HuH-7 (cell line): ENCODE data around the gene DENND10.
"Not testable (repeated sequence)": the region's sequence is repeated elsewhere in the genome, so short reads cannot be mapped to it uniquely, and the experiment has no call there.

Experiments
- DNase-seq: peaks from one replicate; pipeline ENCODE4 v3.0.0; 2011; ENCODE audit warnings: low spot score

The DENND10 gene

DNA sequence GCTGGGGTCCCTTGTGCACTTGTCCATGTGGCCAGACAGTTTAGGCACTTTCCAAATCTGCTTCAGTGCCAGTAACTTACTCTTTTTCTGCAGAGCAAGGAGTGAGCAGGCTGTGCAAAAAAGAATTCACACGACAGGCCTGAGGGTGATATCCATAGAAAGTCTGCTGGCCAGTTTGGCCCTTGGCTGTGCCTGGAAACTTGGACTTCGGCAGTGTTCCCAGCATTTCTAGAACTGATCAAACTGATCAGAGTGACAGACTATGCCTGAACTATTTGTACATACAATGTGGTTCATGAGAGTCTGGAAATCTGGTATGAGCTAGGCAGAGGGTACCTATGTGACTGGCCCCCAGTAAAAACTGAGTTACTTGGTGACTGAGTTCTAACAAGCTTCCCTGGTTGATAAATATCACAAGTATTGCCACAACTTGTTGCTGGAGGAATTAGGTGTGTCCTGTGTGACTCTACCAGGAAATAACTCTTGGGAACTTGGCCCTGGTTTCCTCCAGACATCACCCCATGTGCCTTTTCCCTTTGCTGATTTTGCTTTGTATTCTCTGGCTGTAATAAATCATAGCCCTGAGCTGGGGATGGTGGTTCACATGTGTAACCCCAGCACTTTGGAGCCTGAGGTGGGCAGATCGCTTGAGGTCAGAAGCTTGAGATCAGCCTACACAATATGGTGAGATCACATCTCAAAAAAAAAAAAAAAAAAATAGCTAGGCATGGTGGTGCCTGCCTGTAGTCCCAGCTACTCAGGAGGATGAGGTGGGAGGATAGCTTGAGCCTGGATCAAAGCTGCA lies 3.3 kb upstream of the DENND10 start:
- DNase-seq: no peak

DNA sequence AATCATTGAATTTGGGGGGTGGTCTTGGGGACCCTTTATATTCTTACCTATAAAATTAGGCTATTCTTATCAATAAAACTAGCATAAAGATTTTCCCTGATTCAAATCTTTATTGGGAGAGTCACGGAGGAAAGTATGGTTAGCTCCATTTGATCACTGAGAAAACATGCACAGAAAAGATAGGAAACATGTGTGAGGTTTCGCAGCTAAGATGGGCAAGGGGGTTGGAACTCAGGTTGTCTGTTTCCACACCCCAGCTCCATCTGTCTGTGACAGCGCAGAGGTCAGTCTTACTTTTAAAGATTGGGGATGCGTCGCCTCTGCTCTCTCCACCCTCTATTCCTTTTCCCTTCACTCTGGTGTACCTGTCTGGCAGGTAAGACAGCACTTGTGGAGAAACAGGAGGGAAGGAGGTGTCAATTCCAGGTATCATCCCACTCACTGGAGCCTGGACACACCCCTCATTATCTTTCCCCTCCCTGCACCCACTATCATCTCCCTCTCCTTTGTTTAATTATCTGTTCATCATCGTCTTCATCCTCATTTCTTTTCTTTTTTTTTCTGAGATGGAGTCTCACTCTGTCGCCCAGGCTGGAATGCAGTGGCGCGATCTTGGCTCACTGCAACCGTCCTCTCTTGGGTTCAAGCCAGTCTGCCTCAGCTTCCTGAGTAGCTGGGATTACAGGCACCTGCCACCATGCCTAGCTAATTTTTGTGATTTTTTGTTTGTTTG lies 2.4 kb upstream of the DENND10 start:
- DNase-seq: no peak

DNA sequence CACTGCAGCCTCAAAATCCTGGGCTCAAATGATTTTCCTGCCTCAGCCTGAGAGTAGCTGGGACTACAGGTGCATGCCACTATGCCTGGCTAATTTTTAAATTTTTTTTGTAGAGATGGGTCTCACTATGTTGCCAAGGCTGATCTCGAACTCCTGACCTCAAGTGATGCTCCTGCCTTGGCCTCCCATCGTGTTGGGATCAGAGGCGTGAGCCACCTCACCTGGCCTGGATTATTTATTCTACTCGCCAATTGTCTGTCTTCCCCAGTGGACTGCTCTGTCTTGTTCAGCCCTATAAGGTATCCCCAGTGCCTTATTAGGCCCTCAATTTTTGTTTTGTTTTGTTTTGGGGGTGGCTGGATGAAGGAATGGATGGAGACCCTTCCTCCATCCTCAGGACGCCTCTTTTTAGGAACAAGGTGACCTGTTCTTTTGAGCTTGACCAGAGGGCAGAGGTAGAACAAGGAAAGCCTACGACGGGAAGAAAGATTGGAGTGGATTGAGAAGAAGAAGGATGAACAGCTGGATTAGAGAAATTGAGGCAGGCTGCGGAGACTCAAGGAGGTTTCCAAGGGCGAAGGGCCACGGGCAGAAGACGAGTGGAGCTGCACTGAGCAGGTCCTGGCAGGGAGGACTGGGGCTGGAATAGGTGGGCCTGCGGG lies 541 bp upstream of the DENND10 start:
- DNase-seq: no peak

DNA sequence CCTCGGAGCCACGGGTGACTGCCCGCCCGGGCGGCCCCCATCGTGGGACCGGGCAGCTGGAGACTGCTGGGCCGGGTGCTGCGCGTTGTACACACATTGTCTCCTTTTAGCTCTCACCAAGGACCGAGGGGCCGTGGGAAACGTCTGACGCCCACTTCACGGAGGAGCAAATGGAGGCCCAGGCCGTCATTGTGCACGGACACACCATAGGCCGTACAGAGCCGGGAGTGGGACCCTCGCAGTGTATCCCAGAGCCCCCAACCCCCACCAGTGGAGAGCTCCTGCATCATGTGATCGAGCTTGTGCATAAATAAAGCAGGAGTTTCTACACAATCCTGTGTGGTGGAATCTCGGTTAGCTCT lies 722 bp downstream of the DENND10 start:
- no peak for DNase-seq

DNA sequence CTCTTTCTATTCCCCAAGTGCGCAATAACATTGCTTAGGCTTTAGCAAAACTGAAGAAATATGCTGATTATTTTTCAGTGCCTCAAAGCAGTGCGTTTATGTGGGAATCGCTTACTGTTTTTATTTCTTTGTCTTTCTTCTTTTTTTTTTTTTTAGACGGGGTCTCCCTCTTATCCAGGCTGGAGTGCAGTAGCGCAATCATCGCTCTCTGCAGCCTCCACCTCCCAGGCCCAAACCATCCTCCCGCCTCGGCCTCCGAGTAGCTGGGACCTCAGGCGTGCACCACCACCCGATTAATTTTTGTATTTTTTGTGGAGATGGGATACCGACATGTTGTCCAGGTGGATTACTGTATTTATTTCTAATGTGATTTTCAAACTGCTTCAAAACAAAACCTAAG lies 1.2 kb downstream of the DENND10 start:
- DNase-seq: no peak

DNA sequence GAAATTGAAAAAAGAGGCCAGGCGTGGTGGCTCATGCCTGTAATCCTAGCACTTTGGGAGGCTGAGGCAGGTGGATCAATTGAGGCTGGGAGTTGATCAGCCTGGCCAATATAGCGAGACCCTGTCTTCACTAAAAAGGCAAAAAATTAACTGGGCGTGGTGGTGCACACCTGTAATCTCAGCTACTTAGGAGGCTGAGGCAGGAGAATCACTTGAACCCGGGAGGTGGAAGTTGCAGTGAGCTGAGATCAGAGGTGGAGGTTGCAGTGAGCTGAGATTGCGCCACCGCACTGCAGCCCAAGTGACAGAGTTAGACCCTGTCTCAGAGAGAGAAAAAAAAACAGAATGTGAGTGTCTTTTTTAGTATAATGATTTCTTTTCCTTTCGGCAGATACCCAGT lies 2.0 kb downstream of the DENND10 start:
- not testable (repeated sequence) for DNase-seq

DNA sequence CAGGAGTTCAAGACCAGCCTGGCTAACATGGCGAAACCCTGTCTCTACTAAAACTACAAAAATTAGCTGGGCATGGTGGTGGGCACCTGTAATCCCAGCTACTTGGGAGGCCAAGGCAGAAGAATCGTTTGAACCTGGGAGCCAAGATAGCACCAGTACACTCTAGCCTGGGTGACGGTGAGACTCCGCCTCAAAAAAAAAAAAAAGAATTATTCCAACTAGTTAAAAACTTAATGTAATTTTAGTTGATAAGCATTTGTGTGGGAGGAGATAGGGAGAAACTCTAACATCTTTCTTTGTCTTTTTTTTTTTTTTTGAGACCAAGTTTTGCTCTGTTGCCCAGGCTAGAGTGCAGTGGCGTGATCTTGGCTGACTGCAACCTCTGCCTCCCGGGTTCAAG lies 3.2 kb downstream of the DENND10 start:
- DNase-seq: not testable (repeated sequence)

DNA sequence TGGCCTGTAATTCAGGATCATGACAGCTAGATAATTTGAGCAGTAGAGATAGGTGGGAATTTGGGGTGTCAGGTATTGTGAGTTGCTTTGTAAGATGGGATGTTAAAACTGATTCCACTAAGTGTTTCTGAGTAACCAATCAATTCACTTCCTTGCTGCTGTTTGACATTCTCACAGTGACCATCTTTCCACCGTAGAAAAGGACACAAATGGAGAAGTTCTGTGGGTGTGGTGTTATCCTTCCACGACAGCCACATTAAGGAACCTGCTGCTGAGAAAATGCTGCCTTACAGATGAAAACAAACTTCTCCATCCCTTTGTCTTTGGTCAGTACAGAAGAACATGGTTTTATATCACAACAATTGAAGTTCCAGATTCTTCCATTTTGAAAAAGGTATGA lies 3.9 kb downstream of the DENND10 start:
- not testable (repeated sequence) for DNase-seq

DNA sequence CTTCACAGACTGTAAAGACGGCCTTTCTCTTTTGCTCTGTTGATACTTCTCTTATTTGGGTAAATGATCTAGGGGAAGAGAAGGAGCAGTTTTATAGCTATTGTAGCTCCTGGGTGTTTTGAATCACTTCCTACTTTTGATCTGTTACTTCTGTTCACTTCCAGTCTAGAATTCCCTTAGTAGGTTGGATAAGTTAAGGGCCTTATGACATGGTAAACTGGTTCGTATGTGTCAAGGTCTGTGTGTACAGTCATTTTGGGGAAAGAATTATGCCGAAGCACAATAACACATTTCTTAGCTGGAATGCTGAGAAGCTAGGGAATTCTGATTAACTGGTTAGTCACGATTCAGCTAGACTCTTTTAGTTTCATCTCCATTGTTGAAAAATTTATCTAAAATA lies 8.1 kb downstream of the DENND10 start:
- no peak for DNase-seq

DNA sequence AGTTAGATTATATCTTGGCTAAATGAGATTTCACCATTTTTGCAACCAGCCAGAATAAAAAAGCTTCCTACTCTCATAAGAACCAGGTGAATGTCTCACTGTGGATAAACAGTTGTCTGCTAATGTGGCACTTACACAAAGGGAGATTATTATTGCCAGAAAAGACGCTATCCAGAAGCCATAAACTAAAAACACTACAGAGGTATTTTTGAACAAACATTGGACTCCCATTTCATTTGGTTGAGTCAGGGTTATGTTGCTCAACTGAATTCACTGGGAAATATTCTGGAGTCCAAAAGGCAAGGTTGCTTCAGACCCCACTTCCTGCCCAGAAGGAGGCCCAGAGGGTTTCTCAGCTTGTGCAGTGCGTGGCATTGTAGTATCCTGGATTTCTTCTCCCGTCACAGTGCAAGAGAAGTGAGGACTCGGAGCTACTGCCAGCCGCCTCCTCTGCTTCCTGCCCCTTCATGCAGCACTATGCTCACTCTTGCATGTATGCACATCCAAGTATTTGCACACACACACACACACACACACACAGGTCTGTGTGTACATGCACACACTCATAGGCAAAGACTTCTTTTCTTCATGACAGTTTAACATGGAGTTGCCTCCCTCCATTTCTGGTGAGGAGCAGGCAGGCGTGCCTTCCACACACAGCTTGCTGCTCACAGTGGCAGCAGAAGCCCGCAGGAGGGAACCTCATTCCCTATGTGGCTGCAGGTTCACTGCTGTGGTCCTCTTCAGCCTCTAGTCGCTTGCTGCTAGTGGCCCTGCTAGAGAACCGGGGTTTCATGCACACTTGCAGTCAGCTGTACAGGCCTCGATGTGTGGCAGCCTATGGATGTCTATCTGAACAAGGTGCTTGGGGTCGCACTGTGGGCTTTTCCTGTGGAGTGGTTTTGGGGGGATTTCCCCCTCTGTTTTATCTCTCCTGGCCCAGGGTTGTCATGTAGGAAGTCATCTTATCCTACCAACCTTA lies 10.1 kb downstream of the DENND10 start:
- DNase-seq: peak; percentile 77

DNA sequence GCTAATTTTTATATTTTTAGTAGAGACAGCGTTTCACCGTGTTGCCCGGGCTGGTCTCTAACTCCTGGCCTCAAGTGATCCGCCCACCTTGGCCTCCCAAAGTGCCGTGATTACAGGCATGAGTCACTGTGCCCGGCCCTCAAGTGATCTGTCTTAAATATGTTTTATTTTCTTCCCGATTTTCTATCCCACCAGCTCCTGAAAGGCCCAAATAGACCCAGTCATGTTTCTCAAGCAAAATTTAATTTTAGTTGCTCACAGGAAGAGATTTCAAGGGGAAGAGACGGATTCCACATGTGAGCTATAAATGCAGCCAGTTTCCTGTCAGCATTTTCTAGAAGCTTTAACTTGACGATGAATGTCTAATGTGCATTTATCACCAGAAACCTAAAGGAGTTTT lies 12.0 kb downstream of the DENND10 start:
- no peak for DNase-seq

DNA sequence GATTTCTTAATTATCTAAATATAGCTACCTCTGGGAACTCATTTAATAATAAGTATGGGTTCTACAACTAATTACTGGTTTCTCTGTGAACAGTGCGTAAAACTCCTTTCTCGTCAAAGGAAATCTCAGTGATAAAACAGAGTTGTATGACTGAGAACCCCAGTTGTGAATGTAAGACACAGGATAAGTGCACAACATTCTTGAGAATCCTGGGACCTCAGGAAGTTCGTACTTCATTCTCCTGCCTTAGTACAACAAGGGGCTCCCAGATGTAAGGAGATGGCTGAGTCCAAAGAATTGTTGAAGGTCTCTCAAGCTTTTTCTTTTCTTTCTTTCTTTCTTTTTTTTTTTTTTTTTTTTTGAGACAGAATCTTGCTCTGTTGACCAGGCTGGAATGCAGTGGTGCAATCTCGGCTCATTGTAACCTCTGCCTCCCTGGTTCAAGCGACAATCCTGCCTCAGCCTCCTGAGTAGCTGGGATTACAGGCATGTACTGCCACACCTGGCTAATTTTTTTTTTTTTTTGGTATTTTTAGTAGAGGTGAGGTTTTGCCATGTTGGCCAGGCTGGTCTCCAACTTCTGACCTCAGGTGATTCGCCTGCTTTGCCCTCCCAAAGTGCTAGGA lies 12.5 kb downstream of the DENND10 start:
- no peak for DNase-seq

DNA sequence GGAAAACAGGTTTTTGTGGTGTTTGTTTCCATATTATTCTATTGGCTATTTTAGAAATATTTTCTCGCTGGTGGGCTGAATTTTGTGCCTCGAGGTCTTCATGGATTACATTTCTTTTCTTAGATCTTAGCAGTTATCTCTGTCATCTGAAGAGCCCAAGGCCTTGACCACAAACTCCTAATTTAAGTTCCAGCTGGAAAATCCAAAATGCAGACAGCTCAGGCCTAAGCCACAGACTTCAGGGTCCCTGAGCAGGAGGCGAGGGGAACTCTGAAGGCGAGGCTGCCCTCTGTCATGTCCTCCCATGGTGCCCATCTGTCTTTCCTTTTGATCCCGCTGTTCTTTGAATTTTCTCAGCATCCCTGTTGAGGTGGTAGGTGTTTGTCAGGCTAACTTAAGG lies 14.3 kb downstream of the DENND10 start:
- no peak for DNase-seq

DNA sequence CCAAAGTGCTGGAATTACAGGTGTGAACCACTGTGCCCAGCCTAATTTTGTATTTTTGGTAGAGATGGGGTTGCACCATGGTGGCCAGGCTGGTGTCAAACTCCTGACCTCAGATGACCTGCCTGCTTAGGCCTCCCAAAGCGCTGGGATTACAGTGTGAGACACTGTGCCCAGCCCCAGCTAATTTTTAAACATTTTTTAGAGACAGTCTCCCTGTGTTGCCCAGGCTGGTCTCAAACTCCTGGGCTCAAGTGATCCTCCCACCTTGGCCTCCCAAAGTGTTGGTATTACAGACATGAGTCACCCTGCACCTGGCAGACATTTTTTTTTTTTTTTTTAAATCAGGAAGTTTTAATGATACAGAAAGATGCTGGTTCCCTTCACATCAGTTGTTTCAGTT lies 15.5 kb downstream of the DENND10 start:
- DNase-seq: no peak

DNA sequence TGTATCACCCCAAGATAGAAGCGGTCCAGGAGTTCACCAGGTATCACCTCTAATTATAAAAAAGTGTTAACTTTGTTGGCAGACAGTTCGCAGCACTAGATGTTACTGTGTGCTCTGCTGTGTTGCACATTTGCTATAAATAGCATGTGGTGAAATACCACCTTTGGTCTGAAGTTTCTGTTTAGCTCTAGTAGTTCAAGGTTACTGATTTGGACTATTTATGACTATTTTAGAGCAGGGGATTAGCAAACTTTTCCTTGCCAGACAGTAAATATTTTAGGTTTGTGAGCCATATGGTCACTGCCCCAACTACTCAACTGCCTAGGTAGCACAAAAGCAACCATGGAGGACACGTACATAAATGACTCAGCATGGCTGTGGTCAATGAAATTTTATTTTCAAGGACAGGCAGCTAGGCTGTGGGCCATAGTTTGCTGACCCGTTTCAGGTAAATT lies 16.5 kb downstream of the DENND10 start:
- peak; percentile 44 for DNase-seq

DNA sequence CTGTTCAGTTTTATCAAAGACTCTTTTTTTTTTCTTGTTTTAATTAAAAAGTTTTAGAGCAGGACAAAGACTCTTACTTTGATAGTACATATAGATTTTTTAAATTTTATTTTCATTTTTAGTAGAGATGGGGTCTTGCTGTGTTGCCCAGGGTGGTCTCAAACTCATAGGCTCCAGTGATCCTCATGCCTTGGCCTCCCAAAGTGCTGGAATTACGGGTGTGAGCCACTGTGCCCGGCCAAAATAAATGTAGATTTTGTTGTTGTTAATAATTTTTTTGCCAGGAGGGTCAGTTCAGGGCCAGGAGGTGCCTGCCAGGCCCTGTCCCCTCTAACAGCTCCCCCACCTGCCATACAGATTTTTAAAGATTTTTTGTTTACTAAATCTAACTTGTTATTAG lies 17.0 kb downstream of the DENND10 start:
- no peak for DNase-seq

DNA sequence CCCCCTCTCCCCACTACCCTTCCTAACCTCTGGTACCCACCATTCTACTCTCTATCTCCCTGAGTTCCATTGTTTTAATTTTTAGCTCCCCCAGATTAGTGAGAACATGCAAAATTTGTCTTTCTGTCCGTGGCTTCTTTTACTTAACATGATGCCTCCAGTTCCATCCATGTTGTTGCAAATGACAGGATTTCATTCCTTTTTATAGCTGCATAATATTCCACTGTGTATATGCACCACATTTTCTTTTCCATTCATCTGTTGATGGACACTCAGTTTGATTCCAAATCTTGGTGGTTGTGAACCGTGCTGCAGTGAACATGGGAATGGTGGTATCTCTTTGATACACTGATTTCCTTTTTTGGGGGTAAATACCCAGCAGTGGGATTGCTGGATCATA lies 22.0 kb downstream of the DENND10 start:
- no peak for DNase-seq

DNA sequence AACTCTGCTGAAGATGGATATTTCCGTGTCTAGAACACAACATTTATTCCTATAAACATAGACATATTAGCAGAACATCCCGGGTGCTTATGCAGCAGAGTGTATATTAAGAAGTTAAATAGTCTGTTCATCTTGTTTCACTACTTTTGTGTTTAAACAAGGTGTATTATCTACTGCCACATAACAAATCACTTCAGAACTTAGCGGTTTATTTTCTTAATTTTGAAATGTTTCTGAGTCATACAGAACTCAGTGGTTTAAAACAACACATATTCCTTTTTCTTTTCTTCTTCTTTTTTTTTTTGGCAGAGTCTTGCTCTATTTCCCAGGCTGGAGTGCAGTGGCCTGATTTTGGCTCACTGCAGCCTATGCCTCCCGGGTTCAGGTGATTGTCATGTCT lies 25.8 kb downstream of the DENND10 start:
- DNase-seq: no peak

DNA sequence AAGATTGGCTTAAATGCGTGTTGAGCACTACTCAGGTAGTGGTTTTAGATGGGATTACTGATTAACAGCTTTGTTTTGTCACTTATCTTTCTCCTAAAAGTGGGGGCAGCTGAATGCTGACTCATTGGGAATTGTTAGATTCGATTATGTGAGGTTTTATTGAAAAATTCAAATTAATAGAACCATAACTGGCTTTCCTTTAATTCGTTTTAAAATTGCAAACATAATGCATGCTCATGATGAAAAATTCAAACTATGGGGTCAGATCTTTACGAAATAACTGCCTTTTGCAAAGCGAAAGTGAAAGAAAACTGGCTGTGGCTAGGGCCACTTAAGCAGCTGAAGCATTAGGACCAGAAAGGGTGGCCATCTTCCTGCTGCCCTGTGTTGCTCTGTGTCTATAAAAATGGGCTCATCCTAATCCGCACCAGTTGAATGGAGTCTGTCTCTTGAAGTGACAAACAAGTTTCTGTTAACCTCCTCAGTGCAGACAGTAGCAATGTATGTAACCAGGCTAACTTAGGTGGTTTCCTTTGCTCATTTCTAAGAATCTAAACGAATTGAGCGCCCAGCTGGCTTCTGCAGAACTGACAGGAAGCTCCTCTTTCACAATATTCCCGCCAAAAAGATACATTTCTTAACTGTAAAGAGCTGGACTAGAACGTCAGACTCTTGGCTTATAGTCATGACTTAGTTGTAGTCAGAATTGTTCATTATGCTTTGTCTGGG lies 27.8 kb downstream of the DENND10 start:
- peak; percentile 20 for DNase-seq

DNA sequence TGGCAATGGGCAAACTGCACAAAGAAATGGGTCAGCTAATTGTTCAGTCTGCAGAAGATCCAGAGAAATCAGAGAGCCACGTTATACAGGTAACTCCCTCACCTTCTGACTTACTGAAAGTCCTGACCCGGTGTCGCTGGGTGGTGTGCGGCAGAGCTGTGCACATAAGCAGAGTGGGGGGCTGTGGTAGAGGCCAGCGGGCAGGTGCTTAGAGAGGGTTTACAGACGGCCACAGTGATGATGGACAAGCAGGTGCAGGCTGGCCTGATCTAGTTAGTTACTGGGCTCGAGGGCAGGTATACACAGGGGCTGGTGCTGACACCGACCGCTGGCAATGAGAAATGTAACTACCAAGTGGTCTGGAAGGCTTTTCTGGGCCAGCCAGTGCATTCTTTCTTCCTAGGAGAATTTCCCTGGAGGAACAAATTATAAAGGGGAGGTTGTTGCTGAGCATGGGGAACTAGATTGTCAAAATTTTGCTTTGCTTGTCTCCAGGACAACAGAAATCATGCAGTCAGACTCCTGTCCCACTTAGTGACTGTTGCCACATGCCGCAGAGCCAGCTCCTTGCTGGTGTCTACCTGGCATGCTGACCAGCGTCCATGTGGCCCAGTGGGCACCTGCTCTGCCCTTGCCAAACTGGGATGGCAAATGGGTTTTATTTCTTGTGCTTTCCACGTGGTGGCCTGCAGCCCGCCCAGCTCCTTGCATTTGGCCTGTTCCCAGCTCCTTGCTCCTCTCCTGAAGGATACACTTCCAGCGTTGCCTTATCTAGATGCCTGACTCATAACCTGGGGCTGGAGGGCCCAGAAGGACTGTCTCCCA lies 28.8 kb downstream of the DENND10 start:
- no peak for DNase-seq
